ENCODE results near the gene HBP1. TPM values are rescaled to one million over a fixed set of nuclear protein-coding genes. Genes with fewer than 3 reads are reported as not detected.
"Not testable (repeated sequence)": the region's sequence is repeated elsewhere in the genome, so short reads cannot be mapped to it uniquely, and the experiment has no call there.

Gene HBP1
- total RNA-seq, 6 donors from 2014 or later, result 55.5 to 113 (median 74.4) TPM

DNA sequence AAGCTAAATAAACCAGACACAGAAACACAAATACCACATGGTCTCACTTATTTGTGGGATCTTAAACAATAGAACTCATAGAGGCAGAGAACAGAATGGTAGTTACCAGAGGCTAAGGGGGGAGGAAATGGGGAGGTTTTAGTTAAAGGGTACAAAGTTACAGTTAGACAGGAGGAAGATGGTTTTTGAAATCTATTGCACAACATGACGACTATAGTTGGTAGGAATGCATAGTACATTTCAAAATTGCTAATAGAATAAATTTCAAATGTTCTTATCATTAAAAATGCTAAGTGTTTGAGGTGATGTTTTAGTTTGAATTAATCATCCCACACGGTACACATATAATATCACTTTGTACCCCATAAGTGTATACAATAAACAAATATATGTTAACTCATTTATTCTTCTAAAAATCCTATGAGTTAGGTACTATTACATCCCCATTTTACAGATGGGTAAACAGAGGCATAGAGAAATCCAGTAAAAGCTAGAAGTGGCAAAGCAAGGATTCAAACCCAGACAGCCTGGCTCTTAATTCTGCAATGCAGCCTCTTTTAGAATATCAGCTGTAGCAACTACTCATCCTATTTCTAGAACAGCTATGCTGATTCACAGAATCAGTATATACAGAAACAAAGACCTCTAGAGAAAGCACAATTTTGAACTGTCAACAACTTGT, 50.9 kb downstream of the HBP1 start:
- WGBS, 2 donors, result 87 to 88% methylated on average over 2 of the region's 2 CpGs
- H3K27ac ChIP-seq, result no peak overlapping the region
- DNase-seq (no peak), ATAC-seq (ENCODE audit: low FRiP score in 2 of 2) (no peak)
- no peaks in the 10 kb centered on the region for H3K4me1 ChIP-seq
- TF ChIP-seq POLR2AphosphoS5 (IDR thresholded peaks at IDR 0.05), result no peak
- no peak for TF ChIP-seq POLR2A (IDR thresholded peaks at IDR 0.05)
- TF ChIP-seq, protein P1, sequence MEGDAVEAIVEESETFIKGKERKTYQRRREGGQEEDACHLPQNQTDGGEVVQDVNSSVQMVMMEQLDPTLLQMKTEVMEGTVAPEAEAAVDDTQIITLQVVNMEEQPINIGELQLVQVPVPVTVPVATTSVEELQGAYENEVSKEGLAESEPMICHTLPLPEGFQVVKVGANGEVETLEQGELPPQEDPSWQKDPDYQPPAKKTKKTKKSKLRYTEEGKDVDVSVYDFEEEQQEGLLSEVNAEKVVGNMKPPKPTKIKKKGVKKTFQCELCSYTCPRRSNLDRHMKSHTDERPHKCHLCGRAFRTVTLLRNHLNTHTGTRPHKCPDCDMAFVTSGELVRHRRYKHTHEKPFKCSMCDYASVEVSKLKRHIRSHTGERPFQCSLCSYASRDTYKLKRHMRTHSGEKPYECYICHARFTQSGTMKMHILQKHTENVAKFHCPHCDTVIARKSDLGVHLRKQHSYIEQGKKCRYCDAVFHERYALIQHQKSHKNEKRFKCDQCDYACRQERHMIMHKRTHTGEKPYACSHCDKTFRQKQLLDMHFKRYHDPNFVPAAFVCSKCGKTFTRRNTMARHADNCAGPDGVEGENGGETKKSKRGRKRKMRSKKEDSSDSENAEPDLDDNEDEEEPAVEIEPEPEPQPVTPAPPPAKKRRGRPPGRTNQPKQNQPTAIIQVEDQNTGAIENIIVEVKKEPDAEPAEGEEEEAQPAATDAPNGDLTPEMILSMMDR (IDR thresholded peaks at IDR 0.05), result no peak
- no peak for TF ChIP-seq EP300 (IDR thresholded peaks at IDR 0.05)
- no peaks in the 10 kb centered on the region for H3K9me3 ChIP-seq
- no peak overlapping the region for H3K4me3 ChIP-seq
- H3K27me3 ChIP-seq, result no peaks in the 10 kb centered on the region
- no peaks in the 10 kb centered on the region for H3K36me3 ChIP-seq

DNA sequence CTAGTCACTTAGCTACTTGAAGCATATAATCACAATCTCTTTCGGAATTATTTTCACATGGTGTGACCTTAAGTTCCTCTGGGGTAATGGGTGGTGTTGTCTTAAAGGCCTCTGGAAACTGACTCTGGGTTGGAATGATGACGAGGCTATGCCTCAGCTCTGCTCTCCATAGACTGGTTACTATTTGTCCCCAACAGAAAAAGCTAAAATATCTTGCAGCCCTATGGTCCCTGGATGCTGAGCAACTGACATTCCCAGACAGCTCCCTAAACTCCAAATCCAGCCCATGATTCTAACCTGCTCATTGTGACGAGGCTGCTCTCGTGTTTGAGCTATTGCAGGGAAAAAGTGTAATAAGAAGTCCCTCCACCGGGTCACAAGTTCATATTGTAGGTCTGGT, 51.6 kb downstream of the HBP1 start:
- ATAC-seq (ENCODE audit: low FRiP score in 2 of 2), result no peak

DNA sequence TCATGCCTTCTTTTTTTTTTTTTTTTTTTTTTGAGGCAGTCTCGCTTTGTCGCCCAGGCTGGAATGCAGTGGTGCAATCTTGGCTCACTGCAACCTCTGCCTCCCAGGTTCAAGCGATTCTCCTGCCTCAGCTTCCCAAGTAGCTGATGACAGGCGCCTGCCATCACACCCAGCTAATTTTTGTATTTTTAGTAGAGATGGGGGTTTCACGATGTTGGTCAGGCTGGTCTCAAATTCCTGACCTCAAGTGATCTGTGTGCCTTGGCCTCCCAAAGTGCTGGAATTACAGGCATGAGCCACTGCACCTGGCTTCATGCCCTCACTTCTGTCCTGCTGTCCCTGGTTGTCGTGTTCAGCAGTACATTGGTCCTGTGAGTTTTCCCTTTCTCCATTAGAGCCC, 52.0 kb downstream of the HBP1 start:
- H3K4me1 ChIP-seq; ATAC-seq (ENCODE audit: low FRiP score in 2 of 2); H3K4me3 ChIP-seq; DNase-seq; H3K27ac ChIP-seq; H3K9me3 ChIP-seq; H3K36me3 ChIP-seq; H3K27me3 ChIP-seq: not testable (repeated sequence)
- 91 to 94% methylated on average over 6 of the region's 6 CpGs for WGBS, 2 donors

More for the DNA sequence above, 51.6 kb downstream of the HBP1 start:
- no peak for DNase-seq
- Histone ChIP-seq H3K27ac (no peak overlapping the region), H3K4me3 (no peak overlapping the region), H3K9me3 (no peaks in the 10 kb centered on the region), H3K36me3 (peaks cover 0 to under 1% (median 0%) of the 10 kb centered on the region in 4 donors), H3K27me3 (no peaks in the 10 kb centered on the region), H3K4me1 (no peaks in the 10 kb centered on the region)
- no peak for TF ChIP-seq POLR2A (IDR thresholded peaks at IDR 0.05)
- 93 to 99% methylated on average over 5 of the region's 5 CpGs for WGBS, 2 donors

DNA sequence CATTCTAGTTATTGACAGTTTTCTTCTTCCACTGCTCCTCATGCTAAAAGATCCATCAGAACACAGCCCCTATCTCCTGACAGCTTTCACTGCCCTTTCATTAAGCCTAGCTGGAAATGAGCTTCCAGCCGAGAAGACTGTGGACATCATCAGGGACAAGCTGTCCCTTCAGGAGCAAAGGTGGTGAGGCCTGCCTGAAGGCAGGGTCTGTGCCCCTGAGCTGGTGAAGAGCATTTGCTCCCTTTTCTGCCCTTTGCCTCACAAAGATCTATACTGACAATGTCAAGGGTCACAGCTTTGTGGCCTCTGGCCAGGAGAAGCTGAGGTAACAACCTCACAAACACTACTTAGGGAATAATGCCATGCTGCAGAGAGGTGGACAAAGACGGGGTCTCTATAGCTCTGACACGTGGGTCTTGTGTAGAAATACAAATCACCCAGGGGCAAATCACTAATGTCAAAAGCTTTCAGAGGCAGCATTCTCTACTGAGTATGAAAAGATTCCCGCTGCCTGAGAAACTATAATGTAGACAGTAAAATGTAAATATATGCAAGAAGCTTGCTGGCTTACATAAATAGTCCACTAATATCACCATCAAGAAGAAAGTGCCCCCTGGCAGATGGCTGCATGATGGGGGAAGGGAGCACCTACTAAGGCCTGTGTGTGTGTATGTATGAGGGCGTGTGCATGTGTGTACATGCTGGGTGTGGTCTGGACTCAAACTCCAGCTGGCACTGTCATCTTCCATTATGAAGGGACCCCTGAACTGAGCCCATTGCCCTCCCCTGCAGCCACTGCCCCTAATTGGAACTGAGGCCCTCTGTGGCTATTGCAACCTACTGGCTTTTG, 55.8 kb downstream of the HBP1 start:
- Histone ChIP-seq H3K27me3 (no peaks in the 10 kb centered on the region), H3K4me3 (no peak overlapping the region), H3K4me1 (no peaks in the 10 kb centered on the region), H3K27ac (no peak overlapping the region), H3K9me3 (no peaks in the 10 kb centered on the region), H3K36me3 (peaks cover 0 to 12% (median 0%) of the 10 kb centered on the region in 4 donors)
- ATAC-seq (ENCODE audit: low FRiP score in 2 of 2) (no peak), DNase-seq (no peak)
- 90 to 91% methylated on average over 5 of the region's 5 CpGs for WGBS, 2 donors
- no peak for TF ChIP-seq POLR2A (IDR thresholded peaks at IDR 0.05)
- no peak for TF ChIP-seq POLR2AphosphoS5 (IDR thresholded peaks at IDR 0.05)
- no peak for TF ChIP-seq EP300 (IDR thresholded peaks at IDR 0.05)
- TF ChIP-seq, protein P1 (IDR thresholded peaks at IDR 0.05), result no peak

DNA sequence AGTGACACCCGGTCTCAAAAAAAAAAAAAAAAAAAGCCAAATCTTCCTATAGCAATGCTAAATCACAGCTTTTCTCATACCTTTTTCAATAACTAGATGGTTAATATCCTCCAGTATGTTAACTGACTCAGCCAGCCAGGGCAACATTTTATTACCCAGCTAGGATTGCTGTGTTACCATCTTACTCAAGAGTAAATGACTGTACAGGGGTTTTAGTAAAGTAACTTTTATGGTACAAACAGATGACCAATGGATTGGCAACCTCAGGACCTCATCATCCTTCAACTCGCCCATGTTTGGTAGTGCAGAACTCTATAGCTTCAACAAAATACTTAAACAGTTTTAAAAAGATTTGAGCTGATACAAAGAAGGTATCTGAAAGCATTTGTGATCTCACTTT, 59.5 kb downstream of the HBP1 start:
- WGBS, 2 donors, result 92 to 98% methylated on average over 2 of the region's 2 CpGs
- H3K27me3 ChIP-seq, result no peaks in the 10 kb centered on the region
- TF ChIP-seq POLR2A (IDR thresholded peaks at IDR 0.05) (no peak), POLR2AphosphoS5 (IDR thresholded peaks at IDR 0.05) (no peak), EP300 (IDR thresholded peaks at IDR 0.05) (no peak)
- TF ChIP-seq, protein P1 (IDR thresholded peaks at IDR 0.05), result no peak

More for the DNA sequence above, 59.5 kb downstream of the HBP1 start:
- Histone ChIP-seq H3K4me1 (no peaks in the 10 kb centered on the region), H3K27ac (no peak overlapping the region), H3K36me3 (peaks cover 0 to 17% (median 0%) of the 10 kb centered on the region in 4 donors), H3K9me3 (no peaks in the 10 kb centered on the region), H3K4me3 (no peak overlapping the region)
- no peak for DNase-seq
- ATAC-seq (ENCODE audit: low FRiP score in 2 of 2), result no peak

Data from upper lobe of left lung (tissue), 6 donors.